ENCODE data around the gene PGAM1.
"Not testable (repeated sequence)": the region's sequence is repeated elsewhere in the genome, so short reads cannot be mapped to it uniquely, and the experiment has no call there.

Gene PGAM1

GRCh38 chr10:97459933-97460332, 33.9 kb downstream of the PGAM1 start:
- DNase-seq, result no peak

DNA sequence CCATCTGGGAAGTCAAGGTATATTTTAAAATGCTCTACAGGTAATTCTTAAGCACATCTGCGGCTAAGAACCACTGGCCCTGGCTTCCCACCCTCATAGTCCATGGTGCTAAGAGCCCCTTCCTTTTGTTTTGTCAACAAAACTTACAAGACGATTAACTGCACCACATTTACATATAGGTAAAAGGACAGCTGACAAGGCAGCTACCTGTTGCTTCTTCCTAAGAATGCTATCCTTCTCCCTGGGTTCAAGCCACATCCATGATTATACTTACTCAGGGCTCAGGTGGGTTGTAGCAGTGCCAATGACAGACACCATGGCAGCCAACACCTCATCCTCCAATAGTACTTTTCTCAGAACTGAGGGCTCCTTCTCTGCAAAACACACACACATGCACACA, 36.3 kb downstream of the PGAM1 start:
- no peak for DNase-seq

DNA sequence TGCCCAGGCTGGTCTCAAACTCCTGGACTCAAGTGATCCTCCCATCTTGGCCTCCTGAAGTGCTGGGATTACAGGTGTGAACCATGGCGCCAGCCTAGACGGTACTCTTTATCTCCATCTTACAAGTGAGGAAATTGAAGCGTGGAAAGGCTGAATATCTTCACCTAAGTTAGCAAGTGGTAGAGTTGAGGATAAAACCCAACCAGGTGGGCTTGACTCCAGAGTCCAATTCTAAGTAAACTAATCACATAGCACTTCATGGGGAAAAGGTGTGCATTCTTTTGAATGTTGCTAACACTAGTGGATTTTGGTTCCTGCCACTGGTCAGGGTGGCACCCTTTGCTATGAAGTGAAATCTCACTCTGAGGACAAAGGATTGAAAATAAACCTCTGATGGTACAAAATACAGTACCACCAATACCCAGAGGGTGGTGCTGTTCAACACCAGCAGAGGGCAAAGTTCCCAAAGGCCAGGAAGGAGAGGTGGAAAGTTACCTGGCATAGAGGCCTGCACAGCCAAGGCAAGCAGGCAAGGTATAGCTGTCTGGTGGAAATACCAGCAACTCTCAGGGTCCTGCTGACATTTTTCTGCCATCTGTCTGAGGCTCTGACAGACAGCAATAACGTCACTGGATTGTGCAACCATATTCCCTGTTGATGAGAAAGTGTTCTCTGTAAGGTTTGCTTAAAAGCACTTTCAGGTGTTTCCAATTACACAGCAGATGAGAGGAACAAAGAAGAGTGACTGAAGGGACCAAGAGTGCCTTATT, 37.6 kb downstream of the PGAM1 start:
- peak; percentile 39 for DNase-seq

DNA sequence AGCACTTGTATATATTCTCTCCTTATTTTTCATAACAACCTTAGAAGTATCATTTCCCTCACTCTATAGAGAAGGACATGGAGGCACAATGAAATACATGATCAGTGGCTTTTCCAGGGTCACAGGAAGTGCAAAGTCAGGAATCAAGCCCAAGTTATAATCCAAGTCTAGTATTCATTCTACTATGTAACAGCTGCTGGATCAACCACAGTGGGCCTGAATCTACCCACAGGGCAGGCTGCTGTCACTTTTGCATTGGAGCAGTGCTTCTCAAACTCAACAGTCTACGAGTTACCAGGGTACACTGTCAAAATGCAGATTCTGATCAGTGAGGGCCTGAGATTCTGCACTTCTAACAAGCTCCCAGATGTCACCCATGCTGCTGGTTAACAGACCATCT, 38.2 kb downstream of the PGAM1 start:
- DNase-seq, result no peak

GRCh38 chr10:97465982-97466381, 40.0 kb downstream of the PGAM1 start:
- DNase-seq, result no peak

DNA sequence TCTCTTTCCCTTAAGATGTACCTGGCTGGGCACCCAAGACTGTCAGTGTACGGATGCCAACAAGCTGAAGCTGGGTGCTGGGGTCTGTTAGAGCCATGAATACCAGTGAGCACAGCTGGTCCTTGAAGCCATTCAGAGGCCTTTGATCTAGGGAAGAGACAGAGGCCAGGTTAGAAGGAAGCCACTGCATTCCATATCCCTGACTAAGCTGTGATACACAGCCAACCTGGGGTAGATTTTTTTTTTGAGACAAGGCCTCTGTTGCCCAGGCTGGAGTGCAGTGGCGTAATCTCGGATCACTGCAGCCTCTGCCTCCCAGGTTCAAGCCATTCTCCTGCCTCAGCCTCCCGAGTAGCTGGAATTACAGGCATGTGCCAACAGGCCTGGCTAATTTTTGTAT, 40.8 kb downstream of the PGAM1 start:
- DNase-seq, result no peak

GRCh38 chr10:97468162-97468561, 42.2 kb downstream of the PGAM1 start:
- no peak for DNase-seq

DNA sequence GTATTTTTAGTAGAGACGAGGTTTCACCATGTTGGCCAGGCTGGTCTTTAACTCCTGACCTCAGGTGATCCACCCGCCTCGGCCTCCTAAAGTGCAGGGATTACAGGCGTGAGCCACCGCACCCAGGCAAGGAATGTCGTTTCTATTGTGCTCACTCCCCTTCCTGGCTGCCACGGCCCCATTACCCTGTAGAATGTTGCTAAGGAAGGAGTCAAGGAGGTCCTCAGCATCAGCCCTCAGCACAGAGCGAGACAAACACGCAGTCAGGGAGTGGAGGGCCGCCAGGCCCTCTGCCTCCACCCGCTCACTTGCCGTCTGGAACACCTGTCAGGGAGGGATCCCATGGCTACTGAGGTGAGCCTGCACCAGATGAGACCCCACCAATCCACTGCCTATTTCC, 42.8 kb downstream of the PGAM1 start:
- not testable (repeated sequence) for DNase-seq

GRCh38 chr10:97474918-97475317, 48.9 kb downstream of the PGAM1 start:
- DNase-seq, result no peak

DNA sequence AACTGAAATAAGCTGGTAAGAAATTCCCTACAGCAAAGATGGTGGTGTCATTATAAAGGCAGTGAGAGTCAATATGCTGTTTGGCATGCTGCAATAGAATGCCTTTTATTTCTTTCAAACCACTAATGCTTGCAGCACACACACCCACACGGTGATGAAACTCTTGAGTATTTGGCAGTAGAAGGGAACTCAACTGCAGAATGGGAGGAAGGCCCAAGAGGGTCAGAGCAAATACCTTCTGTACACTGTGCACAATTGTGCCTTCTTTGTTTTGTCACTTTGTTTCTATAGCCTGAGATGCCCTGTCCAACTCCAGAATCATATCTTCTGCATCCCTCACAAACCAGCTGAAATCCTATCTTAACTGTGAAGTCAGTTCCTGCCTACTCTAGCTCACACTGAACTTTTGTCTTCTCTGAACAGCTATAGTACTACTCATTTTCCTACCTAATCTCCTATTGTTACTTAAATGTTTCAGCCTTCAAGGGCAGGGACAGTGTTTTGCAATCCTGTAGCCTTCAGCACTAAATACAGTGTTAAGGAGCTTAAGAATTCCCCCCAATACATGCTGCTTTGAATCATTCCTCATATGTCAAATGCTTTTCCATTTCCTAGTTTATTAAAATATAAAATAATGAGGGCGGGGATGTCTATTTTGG, 50.1 kb downstream of the PGAM1 start:
- DNase-seq, result no peak

DNA sequence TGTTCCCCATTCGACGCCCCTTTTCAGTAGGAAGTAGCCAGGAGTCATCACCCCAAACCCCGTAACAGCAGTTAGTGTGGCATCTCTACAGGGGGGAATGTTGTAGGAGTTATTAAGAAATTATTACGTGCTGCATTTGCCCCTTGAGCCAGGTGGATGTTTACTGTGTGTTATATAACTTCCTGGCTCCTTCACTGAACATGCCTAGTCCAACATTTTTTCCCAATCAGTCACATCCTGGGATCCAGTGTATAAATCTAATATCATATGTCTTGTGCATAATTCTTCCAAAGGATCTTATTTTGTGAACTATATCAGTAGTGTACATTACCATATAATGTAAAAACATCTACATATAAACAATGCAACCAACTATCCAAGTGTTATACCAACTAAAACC, 53.4 kb downstream of the PGAM1 start:
- not testable (repeated sequence) for DNase-seq

GRCh38 chr10:97479939-97480338, 53.9 kb downstream of the PGAM1 start:
- no peak for DNase-seq

- no peak for DNase-seq
Measured at GRCh38 chr10:97481071-97481470, 55.1 kb downstream of the PGAM1 start.

GRCh38 chr10:97482381-97482780, 56.4 kb downstream of the PGAM1 start:
- no peak for DNase-seq
